Germinal center (tissue), 1 donor: ENCODE measurements around the gene SLC17A9.
A peak's percentile ranks its signal among the peaks of the same experiment; 100 is the strongest.
"Not testable (repeated sequence)": the region's sequence is repeated elsewhere in the genome, so short reads cannot be mapped to it uniquely, and the experiment has no call there.

Source experiments
- DNase-seq: peaks from one replicate; pipeline ENCODE4 v3.0.0; 2012; ENCODE audit warnings: mixed read lengths, low spot score

Gene SLC17A9

DNA sequence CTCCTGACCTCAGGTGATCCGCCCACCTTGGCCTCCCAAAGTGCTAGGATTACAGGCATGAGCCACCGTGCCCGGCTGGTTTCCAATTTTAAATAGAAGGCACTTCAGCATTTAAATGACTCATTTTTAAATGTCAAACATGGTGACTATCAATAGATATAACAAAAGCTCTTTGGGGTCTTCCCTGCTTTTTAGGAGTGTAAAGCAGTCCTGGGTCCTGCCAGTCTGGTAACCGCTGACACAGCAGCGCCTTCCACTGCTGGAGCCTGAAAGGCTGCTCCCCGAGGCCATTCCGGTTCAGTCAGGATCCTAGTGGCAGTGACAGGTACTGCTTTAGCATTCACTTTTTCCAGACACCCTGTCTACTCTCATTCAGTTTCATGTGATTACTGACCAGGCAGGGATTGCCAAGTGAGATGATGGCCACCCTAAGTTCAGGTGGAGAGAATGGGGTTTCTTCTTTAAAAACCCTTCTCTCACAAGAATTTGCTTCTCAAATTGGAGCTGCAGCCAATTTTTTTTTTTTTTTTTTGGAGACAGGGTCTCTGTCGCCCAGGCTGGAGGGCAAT lies 31.3 kb upstream of the SLC17A9 start:
- peak; percentile 51 for DNase-seq

DNA sequence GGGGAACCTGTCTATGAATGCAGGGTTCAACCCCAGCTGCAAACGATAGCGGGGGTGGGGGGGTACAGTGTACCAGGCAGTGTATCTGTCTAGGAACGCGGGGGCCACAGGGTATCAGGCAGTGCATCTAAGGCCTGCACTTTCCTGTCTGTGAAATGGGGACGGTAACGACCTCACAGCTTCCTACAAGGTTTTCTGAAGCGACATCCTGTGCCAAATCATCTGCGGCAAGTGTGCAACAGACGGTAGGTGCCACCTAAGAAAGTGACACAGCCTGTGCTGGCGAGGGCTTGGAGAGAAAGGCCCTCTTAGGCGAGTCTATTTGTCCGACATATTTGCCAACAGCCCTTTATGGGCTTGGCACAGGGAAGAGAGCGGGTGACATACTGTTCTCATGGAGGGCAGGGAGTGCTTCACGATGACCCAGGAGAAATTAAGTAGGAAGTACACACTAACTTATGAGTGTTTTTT lies 30.0 kb upstream of the SLC17A9 start:
- DNase-seq = no peak

DNA sequence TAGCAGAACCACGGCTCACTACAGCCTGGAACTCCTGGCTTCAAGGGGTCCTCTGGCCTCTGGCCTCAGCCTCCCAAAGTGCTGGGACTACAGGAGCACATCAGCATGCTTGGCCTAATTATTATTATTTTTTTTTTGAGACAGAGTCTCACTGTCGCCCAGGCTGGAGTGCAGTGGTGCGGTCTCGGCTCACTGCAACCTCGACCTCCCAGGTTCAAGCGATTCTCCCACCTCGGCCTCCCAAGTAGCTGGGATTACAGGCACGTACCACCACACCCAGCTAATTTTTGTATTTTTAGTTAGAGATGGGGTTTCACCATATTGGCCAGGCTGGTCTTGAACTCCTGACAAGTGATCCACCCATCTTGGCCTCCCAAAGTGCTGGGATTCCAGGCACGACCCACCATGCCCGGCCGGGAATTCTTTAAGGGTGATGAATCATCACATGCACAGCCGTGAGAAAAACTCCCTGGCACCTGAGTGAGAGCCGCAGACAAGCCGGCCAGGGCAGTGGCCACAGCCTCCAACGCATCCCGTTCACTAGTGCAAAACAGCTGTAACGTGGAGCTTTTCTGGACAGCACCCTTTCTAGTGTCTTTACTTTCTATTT lies 29.3 kb upstream of the SLC17A9 start:
- DNase-seq = not testable (repeated sequence)

DNA sequence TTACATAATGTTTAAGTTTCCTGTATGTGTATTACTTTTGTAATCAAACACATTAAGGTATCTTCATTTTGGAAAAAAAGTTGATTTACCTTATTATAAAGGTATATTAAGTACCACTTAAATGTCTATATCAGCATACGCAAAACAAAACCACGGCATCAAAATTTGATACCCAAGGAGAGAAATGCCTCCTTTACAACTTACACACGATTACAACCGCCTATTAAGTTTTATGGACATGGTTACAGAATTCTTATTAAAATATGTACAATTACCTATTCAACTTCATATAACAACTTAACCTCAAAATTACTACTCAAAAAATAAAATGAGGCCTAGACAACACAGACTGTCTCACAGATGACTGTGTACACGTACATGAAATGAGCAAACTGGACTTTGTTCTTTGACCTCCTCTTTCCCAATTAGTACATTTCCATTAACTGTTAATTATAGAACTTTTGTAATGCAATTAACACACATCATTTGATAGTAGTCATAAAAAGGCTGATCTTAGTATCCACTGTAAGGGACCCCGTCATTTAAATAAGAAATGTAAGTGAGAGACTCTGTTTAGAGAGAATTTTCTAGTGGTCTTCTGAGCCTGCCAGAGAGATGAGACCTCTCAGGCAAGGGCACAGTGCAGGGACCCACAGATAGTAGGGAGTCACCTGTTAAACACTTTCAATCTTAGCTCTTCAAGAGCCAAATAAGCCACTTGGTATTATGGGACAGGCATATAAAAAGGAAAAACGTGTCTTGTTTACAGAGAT lies 28.7 kb upstream of the SLC17A9 start:
- DNase-seq = no peak

DNA sequence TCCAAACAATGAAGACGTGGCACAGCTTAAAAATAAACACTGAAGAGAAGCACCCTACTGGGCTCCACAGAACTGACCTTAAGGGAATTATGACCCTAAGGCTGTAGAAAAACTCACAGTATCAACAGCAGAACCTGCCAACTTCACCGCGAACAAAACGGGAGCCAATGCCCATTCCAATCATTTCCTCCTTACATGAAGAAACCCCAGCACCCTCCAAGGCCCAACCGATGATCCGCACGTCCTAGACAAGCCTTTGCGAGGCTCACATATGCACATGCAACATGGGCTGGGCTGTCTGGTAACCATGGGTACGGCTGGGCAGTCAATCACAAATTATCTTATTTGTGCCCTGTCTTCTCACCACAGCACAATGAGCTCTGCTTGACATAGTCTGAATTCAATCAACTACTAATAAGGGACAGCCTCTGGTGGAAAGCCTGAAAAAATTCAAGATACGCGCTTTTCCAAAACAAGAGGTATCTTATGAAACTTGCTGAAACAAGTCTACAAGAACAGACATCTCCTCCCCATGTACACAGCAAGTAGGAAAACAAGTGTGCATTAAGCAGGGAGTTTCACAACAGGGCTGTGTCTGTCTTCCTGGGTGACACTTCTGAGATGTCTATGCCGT lies 27.9 kb upstream of the SLC17A9 start:
- no peak for DNase-seq

DNA sequence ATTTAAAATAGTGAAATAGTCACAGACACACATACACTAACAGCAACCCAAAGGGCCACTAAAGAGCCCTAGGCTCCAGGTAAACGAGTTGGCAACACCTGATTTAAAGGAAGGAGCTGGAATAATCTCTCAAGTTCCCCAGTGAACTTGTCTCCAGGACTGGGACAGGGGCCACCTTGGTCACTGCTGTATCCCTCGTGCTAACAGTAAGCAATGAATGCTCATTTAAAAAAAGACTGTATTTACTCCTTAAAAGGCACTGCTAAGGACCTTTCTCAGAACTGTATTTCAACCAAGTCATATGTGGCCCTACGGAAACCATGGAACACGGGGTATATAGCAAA lies 27.5 kb upstream of the SLC17A9 start:
- DNase-seq = no peak

DNA sequence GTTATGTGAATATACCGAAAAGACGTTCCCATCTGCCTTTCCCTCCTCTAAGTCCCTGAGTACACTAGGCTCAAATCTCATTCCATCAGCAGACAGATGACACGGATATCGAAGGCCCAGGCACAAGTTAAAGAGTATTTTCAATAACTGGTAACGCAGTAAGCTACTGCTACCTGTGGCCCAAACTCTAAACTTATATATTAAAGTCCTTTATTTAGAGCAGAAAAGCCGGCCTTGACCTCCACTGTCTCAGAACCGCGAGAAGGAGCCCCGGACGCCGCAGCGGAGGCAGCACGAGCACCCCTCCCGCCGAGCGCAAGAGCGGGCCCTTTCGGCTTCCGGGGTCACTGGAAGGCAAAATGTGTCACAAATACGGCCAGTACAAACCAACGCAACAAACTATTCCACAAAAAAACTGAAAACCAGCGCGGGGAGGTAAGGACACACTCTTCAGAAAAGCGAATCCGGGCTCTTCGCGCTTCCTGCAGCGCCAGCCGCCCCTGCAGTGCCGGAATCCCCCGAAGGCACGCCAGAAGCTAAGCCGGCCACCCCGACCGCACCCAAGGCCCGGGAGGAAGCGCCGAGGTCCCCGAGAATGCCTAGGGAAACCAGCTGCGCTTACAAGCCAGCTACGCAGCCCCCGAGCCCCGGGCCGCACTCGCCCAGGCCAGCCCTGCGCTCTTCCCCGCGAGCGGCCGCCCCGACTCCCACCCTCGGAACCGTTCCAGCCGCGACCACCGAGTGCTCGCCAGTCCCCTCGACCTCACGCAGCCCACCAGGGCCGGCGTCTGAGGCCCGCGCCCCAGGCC lies 26.9 kb upstream of the SLC17A9 start:
- peak; percentile 61 for DNase-seq

DNA sequence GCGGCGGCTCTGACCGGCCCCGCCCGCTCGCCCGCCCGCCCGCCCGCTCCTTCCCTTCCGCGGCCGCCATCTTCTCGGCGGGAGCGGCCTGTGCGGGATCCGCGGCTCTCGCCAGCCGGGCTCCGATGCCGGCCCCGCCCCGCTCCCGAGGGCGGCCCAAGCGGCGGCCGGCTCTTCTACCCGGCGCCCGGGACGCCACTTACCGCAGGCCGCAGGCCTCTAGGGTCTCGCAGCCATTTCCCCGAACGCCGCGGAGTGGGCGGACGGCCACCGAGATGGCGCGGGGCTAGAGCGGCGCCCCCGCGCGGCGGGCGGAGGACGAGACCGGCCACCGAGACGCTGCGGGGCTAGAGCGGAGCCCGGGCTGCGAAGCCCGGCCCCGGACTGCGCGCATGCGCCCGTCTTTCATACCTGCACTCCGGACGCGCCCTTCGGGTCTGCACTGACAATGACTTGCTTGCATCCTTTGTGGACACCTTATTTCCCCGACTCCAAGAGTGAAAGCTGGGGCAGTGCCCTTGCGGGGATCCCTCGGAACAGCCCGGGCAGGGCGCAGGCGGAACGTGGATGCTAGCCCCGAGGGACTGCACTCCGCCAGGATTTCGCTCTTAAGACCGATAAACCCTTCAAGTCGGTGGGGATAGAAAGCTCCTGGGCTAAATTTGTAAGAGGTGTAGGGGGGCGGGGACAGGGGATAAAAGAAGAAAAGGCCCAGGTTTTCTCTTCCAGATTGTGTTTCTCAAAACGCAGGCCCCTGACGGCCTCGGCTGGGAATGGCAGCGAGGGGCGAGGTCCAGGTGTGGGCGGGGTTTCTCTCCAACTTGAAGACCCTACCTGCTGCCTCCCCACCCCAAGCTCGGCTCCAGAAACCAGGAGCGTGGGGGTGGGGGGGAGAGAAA lies 26.0 kb upstream of the SLC17A9 start, which contains the start of gene DIDO1:
Gene DIDO1, minus strand, starts transcription at position 277 of the 899 bp plus-strand sequence.
- peak; percentile 96 for DNase-seq

DNA sequence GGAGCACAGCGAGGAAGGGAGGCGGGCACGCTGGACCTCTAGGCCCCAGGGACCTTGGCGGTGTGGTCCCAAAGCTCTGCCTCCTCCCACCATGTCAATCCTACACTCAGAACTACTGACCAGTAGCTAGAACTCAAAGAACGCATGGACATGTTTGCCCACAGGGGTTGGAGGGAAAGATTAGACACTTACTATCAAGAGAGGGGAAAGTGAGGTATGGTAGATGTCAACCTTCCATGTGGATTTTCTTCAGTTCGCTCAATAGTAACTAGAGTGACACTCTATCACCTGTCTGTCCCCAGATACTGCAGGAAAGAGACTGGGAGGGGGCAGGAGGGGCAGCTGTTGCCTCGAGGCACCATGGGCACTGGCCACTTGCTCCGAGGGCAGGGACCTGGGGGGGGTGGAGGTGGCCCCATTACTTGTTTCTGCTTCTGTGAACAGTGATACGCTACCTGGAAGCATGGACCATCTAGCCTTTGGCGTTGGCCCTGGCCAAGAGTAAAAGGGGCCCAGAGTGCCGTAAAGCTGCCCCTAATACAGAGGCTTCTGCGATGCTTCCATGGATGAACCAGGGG lies 25.3 kb upstream of the SLC17A9 start:
- DNase-seq = no peak

DNA sequence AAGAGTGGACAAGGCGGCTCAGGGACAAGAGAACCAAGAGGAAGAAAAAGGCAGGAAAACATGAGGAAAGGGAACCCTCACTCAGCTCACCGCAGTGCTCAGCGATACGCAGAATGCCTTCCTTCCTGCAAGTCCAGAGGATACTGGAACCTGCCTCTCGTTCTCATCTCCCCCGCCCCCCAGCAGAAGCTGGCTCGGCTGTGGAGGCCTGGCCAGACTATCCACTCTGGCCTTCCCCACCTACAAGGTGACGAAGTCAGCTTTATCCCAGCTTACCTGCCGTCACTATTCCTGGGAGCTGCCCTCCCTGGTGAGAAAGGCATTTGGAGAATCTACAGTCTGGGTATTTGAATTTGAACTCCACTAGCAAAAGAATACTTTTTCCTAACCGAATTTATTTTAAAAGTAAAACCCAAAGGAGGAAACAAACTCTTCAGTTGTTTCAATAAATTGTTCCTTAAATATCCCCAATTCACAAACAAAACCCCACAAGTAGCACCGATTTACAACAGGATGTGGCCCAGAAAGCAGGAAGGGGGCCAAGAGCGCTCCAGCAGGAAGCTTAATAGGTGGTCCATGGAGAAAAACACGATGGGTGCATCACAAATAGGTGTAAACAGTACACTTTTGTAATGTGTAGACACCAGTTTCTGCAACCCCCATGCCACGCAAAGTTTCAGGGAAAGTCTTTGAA lies 24.1 kb upstream of the SLC17A9 start:
- no peak for DNase-seq

DNA sequence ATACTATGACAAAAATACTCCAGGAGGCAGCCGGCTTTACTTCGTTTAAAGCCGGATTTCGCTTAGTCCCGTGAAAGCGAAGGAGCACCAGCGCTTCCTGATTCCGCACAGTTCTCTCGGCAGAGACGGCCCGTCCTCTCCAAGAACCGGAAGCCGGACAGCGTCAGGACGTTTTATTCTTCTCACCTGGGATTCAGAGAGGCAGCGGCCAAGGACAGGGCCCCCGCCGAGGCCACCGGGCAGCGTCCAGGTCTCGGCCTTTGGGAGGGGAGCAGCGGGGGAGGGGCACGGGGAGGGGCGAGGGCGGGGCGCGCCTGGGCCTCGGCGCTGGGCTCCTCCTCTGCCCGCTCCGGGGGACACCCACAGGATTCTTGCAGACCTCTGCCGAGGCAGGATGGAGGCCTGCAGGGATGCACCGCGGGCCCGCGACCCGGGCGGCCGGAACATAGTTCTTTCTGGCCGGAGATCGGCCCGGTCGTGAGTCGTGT lies 23.4 kb upstream of the SLC17A9 start:
- peak; percentile 78 for DNase-seq

DNA sequence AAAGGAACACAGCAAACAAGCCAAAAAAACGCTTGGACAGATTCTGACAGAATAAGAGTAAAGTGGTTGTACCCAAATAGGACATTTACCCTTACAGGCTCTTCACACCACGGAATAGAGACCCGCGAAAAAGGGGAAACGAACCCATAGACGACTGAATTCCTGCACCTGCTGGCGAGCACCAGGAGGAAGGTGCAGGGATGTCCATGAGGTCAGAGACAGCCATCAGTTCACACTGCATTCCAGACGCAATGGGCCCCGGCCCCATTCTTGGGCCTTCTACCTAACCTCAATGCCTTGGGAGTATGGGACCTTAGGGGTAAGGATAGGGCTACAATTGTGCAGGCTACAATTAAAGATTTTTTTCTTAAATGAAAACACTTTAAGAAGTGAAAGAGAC lies 21.0 kb upstream of the SLC17A9 start:
- no peak for DNase-seq

DNA sequence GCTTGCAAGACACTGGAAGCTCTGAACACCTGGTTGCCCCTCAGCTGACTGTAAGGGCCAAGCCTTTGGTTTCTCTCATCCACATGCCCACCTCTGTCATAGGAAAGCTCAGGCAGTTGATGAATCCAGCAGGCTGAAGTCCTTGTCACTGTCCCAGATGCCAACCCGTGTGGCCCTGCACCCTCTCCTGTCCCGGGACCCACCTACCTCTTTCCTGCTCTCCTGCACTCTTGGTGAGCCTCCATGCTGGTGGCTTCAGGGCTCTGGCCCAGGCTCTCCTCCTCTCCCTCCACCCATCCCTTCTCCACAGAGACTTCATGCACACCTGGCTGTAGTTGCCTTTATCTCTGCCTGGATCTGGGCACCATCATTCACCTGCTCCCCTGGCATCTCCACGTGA lies 18.5 kb upstream of the SLC17A9 start:
- no peak for DNase-seq

DNA sequence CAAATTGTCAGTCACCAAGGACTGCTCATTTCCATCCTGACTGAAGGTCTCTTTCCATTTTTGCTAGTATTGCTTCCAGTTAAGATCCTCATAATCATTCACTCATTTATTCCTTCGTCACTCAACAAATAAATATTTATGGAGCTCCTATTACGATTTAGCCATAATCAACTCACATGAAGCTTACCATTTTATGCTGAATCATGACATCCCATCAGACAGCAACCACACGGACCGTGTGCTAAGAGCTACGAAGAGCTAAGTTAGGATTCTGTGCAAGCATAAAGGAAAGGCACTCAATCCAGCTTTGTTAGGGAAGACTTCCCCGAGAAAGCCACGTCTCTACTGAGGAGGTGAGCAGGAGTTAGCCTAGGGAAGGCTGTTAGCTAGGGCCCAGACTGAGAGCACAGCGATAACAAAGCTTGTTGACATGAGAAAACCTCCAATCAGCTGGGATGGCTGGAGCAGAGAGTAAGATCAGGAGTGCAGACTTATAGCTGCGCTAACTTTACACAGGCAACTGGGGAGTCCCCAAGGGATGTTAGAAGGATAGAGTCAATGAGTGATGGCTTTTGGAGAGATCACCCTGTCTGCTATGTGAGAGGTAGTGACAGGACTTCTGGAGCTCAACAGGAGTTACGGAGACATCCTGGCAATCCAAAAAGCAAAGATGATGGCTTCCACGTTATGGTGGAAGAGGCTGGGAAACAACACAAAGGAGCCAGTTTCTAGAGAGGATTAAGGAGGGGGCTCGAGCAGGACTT lies 17.1 kb upstream of the SLC17A9 start:
- DNase-seq = no peak

DNA sequence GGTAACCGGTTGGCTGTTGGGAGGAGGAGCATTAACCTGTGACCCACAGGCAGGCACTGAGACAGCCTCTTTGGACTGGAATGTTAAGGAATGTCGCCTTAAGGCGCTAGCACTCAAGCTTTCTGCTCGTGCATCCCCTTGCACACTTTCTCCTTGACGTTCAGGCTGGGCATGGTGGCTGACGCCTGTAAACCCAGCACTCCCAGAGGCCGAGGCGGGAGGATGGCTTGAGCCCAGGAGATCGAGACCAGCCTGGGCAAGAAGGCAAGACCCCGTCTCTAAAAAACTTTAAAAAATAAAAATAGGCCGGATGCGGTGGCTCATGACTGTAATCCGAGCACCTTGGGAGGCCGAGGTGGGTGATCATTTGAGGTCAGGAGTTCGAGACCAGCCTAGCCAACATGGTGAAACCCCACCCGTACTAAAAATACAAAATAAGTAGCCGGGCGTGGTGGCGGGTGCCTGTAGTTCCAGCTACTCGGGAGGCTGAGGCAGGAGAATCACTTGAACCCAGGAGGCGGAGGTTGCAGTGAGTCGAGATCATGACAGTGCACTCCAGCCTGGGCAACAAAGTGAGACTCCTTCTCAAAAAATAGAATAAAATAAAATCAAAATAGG lies 16.4 kb upstream of the SLC17A9 start:
- DNase-seq = no peak

DNA sequence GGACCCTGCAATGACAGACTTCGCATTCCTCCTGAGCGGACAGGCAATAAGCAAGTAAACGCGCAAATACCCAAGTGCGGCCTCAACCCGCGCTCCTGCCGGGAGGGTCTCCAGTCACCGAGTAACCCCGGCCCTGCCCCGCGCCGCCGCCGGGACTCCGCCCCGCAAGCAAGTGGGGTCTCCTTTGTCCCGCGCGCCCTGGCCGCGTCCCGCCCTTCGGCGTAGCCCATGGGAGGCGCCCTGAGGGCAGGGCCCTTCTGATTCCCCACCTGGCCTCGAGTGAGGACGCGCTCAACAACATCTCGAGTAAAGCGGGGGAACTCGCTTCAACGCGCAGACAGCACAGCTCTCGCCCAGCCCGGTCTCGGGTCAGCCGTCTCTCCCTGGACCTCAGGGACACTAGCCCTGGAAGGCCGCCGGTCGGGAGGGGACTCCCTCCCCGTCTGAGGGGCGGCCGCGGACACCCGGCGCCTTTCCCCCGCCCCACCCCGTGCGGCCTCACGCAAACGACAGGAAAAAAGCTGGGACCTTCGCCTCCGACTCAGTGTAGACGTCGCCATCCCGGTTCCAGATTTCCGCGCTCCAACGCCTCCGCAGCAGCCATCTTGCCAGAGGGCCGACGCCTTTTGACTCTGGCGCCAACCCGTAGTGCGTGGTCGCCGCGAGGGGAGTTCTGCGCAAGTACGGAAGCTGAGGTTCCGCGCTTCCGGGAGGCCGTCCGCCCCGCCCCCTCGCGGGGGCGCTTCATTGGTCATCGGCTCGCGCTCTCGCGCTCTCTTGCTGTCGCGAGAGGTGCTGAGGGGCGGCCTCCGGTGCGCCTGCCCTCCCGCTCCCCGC lies 15.0 kb upstream of the SLC17A9 start:
- peak; percentile 94 for DNase-seq

DNA sequence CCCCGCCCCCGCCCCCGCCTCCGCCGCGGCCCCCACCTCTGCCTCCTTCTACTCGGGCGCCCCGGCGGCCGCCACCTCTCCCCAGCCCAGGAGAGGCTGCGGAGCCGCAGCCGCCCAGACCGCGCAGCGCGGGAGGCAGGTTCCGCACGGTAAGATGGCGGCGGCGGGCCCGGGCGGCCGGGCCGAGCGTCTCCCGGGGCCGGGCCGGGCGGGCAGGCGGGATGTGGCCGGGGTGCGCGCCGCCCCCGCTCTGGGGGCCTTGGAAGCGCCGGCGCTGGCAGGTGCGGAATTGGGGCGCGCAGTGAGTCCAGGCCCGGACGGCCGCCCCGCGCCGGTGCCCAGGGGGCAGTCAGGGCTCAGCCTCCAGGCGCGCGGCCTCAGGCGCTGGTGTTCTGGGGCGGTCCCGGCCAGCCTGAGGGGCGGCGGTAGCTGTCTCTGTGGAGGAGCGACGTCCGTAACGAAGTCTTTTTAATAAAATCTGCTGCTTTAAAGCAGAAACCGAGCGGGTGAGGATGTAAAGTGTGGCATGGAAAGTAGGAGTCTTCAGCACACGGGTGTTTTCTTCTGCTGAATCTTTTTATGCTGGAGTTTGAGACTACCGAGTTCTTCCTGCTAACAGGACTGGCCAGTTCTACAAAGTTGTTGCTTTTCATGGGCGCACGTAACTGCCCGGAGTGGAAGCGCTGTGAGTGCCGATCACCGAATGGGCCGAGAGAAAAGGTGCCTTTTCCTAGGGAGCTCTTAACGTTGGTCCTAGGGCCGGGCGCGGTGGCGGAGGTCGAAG lies 14.2 kb upstream of the SLC17A9 start, which contains the start of gene GID8:
Gene GID8, plus strand, starts transcription at position 43 of the 784 bp plus-strand sequence. CDS start 3,356 bp downstream, outside the sequence.
- DNase-seq = no peak
